Parathyroid adenoma (tissue), 2 donors: ENCODE data around the gene TMEM269.

ENCODE experiments used
- H2AFZ ChIP-seq: fragments of 300-600 bp; sonication (generic); one replicate; pipeline ENCODE4 v1.7.0; 2017; ENCODE audit warnings: antibody characterized with exemption, mild to moderate bottlenecking
- H3K27ac ChIP-seq: fragments of 300-600 bp; sonication (generic); one replicate; pipeline ENCODE4 v1.7.0; 2017
- H3K27me3 ChIP-seq: fragments of 300-600 bp; sonication (generic); one replicate; pipeline ENCODE4 v1.7.0; 2017; ENCODE audit warnings: low read length; ENCODE audit not compliant: control insufficient read depth, insufficient read depth
- H3K36me3 ChIP-seq: fragments of 300-600 bp; sonication (generic); one replicate; pipeline ENCODE4 v1.7.0; 2017; ENCODE audit warnings: low read length; ENCODE audit not compliant: control insufficient read depth, insufficient read depth
- H3K4me1 ChIP-seq: fragments of 300-600 bp; sonication (generic); one replicate; pipeline ENCODE4 v1.7.0; 2017; ENCODE audit warnings: control low read depth
- H3K4me2 ChIP-seq: fragments of 300-600 bp; sonication (generic); one replicate; pipeline ENCODE4 v1.7.0; 2017; ENCODE audit warnings: low read length
- H3K4me3 ChIP-seq: fragments of 300-600 bp; sonication (generic); one replicate; pipeline ENCODE4 v1.7.0; 2017; ENCODE audit warnings: low read depth, low read length
- H3K79me2 ChIP-seq: fragments of 300-600 bp; sonication (generic); one replicate; pipeline ENCODE4 v1.7.0; 2017; ENCODE audit warnings: control low read depth
- H3K9ac ChIP-seq: fragments of 300-600 bp; sonication (generic); one replicate; pipeline ENCODE4 v1.7.0; 2017; ENCODE audit warnings: mild to moderate bottlenecking
- H3K9me3 ChIP-seq: fragments of 300-600 bp; sonication (generic); one replicate; pipeline ENCODE4 v1.7.0; 2017; ENCODE audit warnings: low read length; ENCODE audit not compliant: control insufficient read depth
- CTCF ChIP-seq: fragments of 300-600 bp; sonication (generic); IDR thresholded peaks from one replicate; pipeline ENCODE4 v1.7.0; 2017; ENCODE audit warnings: antibody characterized with exemption, mild to moderate bottlenecking
- donor health status: primary hyperparathyroidism.

Gene TMEM269

GRCh38 chr1:42746436-42747105, 38.2 kb upstream of the TMEM269 start:
- no peak overlapping the region for H3K9ac ChIP-seq
- H3K9me3 ChIP-seq = no peaks in the 10 kb centered on the region
- no peak overlapping the region for H2AFZ ChIP-seq
- H3K36me3 ChIP-seq = no peaks in the 10 kb centered on the region
- H3K4me1 ChIP-seq = no peaks in the 10 kb centered on the region
- H3K27me3 ChIP-seq = no peaks in the 10 kb centered on the region
- no peak overlapping the region for H3K4me2 ChIP-seq
- no peak overlapping the region for H3K4me3 ChIP-seq
- H3K79me2 ChIP-seq = no peaks in the 10 kb centered on the region
- TF ChIP-seq CTCF = no peak
- no peak overlapping the region for H3K27ac ChIP-seq

- Histone ChIP-seq H3K36me3 (no peaks in the 10 kb centered on the region), H3K4me3 (no peak overlapping the region), H2AFZ (no peak overlapping the region), H3K9ac (no peak overlapping the region), H3K4me2 (no peak overlapping the region), H3K27ac (no peak overlapping the region), H3K79me2 (no peaks in the 10 kb centered on the region), H3K27me3 (no peaks in the 10 kb centered on the region), H3K4me1 (no peaks in the 10 kb centered on the region), H3K9me3 (no peaks in the 10 kb centered on the region)
- TF ChIP-seq CTCF = peak; percentile 50
Measured at GRCh38 chr1:42747125-42747524, 37.7 kb upstream of the TMEM269 start.

DNA sequence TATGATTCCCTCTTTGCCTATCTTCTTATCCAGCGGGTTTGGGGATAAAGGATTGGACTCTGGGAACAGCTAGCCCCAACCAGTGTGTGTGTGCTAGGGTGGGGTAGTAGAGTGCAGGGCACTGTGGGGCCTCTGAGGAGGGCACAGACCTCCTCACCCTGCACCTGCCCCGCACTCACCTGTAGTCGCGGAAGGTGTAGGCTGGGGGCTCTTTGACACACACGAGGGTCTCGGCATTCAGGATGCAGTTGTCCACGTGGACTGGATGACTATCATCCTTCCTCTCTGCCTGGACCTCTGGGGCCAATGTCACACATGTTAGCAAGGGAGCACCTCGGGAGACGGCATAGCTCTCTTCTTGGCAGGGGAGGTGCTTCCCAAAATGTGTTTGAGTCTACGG, 36.8 kb upstream of the TMEM269 start:
- no peak overlapping the region for H3K27ac ChIP-seq

GRCh38 chr1:42748461-42749410, 36.1 kb upstream of the TMEM269 start:
- Histone ChIP-seq H3K79me2 (no peaks in the 10 kb centered on the region), H3K4me1 (no peaks in the 10 kb centered on the region), H3K27ac (no peak overlapping the region), H3K4me2 (no peak overlapping the region), H3K27me3 (no peaks in the 10 kb centered on the region), H2AFZ (no peak overlapping the region), H3K9ac (no peak overlapping the region), H3K9me3 (no peaks in the 10 kb centered on the region), H3K4me3 (no peak overlapping the region), H3K36me3 (no peaks in the 10 kb centered on the region)
- no peak for TF ChIP-seq CTCF

More for the DNA sequence above, 36.8 kb upstream of the TMEM269 start:
- Histone ChIP-seq H2AFZ (no peak overlapping the region), H3K4me3 (no peak overlapping the region), H3K9ac (no peak overlapping the region), H3K9me3 (no peaks in the 10 kb centered on the region), H3K79me2 (no peaks in the 10 kb centered on the region), H3K36me3 (no peaks in the 10 kb centered on the region), H3K4me1 (no peaks in the 10 kb centered on the region), H3K4me2 (no peak overlapping the region), H3K27me3 (no peaks in the 10 kb centered on the region)
- TF ChIP-seq CTCF = no peak
